Right cardiac atrium (tissue), 5 donors: ENCODE data around the gene C12orf60. TPM values are rescaled to one million over a fixed set of nuclear protein-coding genes. Genes with fewer than 3 reads are reported as not detected.

Source experiments
- ATAC-seq, 2 donors: fragments of 200-7000 bp; cut with Tn5 transposase; one replicate each; pipeline versions ENCODE4 v1.8.0 to v1.9.1; 2020; ENCODE audit warnings: moderate library complexity in 2 of 2, mild to moderate bottlenecking in 1 of 2
- DNase-seq, 3 donors: peaks; one replicate each; pipeline ENCODE4 v3.0.0-alpha.2; 2020
- H3K27ac ChIP-seq: one replicate; pipeline ENCODE4 v1.5.1; 2013; ENCODE audit warnings: mild to moderate bottlenecking, low read length, control low read depth, moderate library complexity
- H3K27me3 ChIP-seq: one replicate; pipeline ENCODE4 v1.6.1; 2013; ENCODE audit not compliant: control insufficient read depth, insufficient read depth
- H3K4me1 ChIP-seq: one replicate; pipeline ENCODE4 v1.6.1; 2013; ENCODE audit warnings: low read length; ENCODE audit not compliant: control insufficient read depth, insufficient read depth
- H3K4me3 ChIP-seq: one replicate; pipeline ENCODE4 v1.5.1; 2013; ENCODE audit warnings: low read length, control low read depth
- H3K9me3 ChIP-seq: one replicate; pipeline ENCODE4 v1.6.1; 2013; ENCODE audit warnings: low read length; ENCODE audit not compliant: control insufficient read depth
- WGBS: extraction: QIAGEN DNeasy Blood & Tissue Kit; methylation state at CpG from one replicate; pipeline ENCODE4 v1.1.7; 2013; 5-methylcytosine and 5-hydroxymethylcytosine counted together
- intact Hi-C, 4 donors: fragments of 100-400 bp; cut with DNase I; formaldehyde crosslinking; loops; one replicate each; pipeline versions ENCODE4 v1.11.0 to v1.14.0; 2022 to 2023
- polyA plus RNA-seq: library from polyadenylated mRNA; stranded (reverse); fragments of 200-250 nt; gene quantifications from one replicate; pipeline ENCODE4 v1.2.3, GENCODE V29; 2013
- total RNA-seq, 4 donors: library from RNA; stranded (reverse); fragmentation: NEBNext Ultra II Directional; extraction: Animal tissue kit (Norgen Biotek cat#: 25700); gene quantifications; one replicate each; pipeline ENCODE4 v1.2.1, GENCODE V29; 2021
- donor health status: healthy with polysubstance abuse.
- donor health status: DM: no; HTN: yes; CAD: no.
- donor health status: DM: no; HTN: no; CAD: no.
- donor health status: DM: no; HTN: yes; CAD: no; lungs with severe emphysema.
- donor health status: DM: yes; HTN: yes; CAD: no.

The C12orf60 gene
- total and polyA plus RNA-seq, 5 donors, result 1.4 to 3.8 (median 1.6) TPM

GRCh38 chr12:14777271-14777670 is 26.2 kb upstream of the C12orf60 start:
- no peak for DNase-seq
- no peaks in the 10 kb centered on the region for H3K9me3 ChIP-seq
- no peak overlapping the region for H3K27ac ChIP-seq
- no peaks in the 10 kb centered on the region for H3K27me3 ChIP-seq
- ATAC-seq, result no peak
- WGBS, result 46% methylated on average over 3 of the region's 3 CpGs
- no peak overlapping the region for H3K4me3 ChIP-seq
- intact Hi-C loops, result loop anchor here in 1 of 4 donors (10.0 kb wide), 1 partner anchor 68 kb away; the partner anchor contains the start of gene ART4
- no peaks in the 10 kb centered on the region for H3K4me1 ChIP-seq

DNA sequence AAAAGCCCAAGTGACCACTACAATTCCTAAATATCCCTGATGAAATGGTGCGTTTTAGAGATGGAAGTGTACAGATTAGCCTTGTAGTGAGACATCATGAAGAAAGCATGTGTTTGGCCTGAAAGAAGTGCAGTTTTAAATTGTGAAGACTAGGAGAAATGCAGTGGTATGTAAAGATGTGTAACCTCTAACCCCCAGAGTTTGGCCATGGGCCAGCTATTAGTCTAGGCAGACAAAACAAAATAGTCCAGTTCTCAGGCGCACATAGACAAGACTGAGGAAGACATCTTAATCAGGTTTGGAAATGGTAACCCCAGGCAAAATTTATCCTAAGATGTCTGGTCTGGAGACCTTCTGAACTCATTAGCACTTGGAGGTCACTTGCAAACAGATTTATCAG is 23.6 kb upstream of the C12orf60 start:
- ATAC-seq, result no peak
- H3K27ac ChIP-seq, result no peak overlapping the region
- H3K4me3 ChIP-seq, result no peak overlapping the region
- intact Hi-C loops, result loop anchor here in 1 of 4 donors (10.0 kb wide), 1 partner anchor 65 kb away; the partner anchor contains the start of gene ART4
- H3K9me3 ChIP-seq, result no peaks in the 10 kb centered on the region
- H3K27me3 ChIP-seq, result no peaks in the 10 kb centered on the region
- 88% methylated on average over 2 of the region's 2 CpGs for WGBS
- no peak for DNase-seq
- H3K4me1 ChIP-seq, result no peaks in the 10 kb centered on the region

GRCh38 chr12:14780859-14781258 is 22.6 kb upstream of the C12orf60 start:
- no peak for ATAC-seq
- no peak overlapping the region for H3K27ac ChIP-seq
- H3K4me3 ChIP-seq, result no peak overlapping the region
- H3K27me3 ChIP-seq, result no peaks in the 10 kb centered on the region
- intact Hi-C loops, result no loop called here
- no peaks in the 10 kb centered on the region for H3K9me3 ChIP-seq
- no peak for DNase-seq
- 84% methylated on average over 3 of the region's 3 CpGs for WGBS
- no peaks in the 10 kb centered on the region for H3K4me1 ChIP-seq

DNA sequence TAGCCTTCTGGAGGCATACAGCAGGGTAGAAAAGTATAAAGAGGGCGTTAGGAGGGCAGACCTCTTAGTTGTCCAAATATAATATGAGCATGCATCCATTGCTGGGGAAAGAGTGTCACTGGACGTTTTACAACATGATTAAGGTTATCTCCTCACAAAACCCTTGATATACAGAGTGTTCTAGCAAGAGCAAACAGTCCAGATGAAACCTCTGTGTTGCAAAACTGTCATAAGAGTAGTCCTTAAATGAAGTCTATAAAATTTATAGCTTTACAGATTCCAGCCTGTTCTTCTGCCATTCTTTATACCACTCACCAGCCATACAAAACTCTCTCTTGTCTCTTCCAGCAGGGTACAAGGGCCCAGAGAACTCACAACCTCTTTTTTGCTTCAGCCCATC is 21.9 kb upstream of the C12orf60 start:
- Histone ChIP-seq H3K4me1 (no peaks in the 10 kb centered on the region), H3K27ac (no peak overlapping the region), H3K27me3 (no peaks in the 10 kb centered on the region), H3K9me3 (no peaks in the 10 kb centered on the region), H3K4me3 (no peak overlapping the region)
- ATAC-seq (no peak), DNase-seq (no peak)
- WGBS, result 59% methylated on average over 2 of the region's 2 CpGs
- intact Hi-C loops, result no loop called here

GRCh38 chr12:14782756-14783155 is 20.7 kb upstream of the C12orf60 start:
- Histone ChIP-seq H3K9me3 (no peaks in the 10 kb centered on the region), H3K27ac (no peak overlapping the region), H3K27me3 (no peaks in the 10 kb centered on the region), H3K4me1 (no peaks in the 10 kb centered on the region), H3K4me3 (no peak overlapping the region)
- ATAC-seq (no peak), DNase-seq (no peak)
- intact Hi-C loops, result no loop called here

DNA sequence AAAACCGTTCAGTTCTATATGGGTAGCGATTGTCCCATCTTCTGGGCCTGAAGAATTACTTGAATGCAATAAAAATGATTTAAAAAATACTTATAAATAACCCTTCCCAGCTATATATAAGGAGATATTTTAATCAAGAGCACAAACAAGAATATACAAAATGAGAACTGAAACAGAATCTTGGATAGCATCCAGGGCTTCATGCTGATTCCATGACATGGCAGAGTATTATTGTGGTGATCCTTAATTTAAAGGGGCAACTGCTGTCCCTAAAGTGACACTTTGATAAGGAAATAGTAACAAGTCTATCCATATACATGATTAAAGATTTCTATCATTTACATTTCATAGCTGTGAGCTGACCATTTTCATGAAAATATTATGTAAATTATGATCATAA is 19.0 kb upstream of the C12orf60 start:
- H3K4me1 ChIP-seq, result no peaks in the 10 kb centered on the region
- intact Hi-C loops, result no loop called here
- DNase-seq (no peak), ATAC-seq (no peak)
- H3K27ac ChIP-seq, result no peak overlapping the region
- H3K9me3 ChIP-seq, result no peaks in the 10 kb centered on the region
- WGBS, result 92% methylated on average over 2 of the region's 2 CpGs
- H3K4me3 ChIP-seq, result no peak overlapping the region
- H3K27me3 ChIP-seq, result no peaks in the 10 kb centered on the region

DNA sequence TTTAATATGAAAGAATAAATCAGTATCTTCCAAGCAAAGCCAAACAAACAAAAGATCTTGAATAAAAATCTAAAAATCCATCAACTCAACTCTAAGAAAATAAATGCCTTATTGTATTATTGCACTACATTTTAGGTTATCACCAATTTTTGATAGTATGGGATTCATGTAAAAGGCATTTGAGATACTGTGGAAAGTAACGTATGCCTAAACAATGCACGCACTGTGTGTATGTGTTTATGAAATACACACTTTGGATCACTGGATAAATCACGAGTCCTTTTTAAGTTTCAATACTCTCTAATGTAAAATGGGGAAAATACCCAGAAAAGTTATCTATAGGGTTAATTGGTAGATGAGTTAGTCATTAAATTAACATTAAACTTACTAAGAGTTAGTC is 17.9 kb upstream of the C12orf60 start:
- no peak for ATAC-seq
- Histone ChIP-seq H3K4me3 (no peak overlapping the region), H3K27ac (no peak overlapping the region), H3K4me1 (no peaks in the 10 kb centered on the region), H3K27me3 (no peaks in the 10 kb centered on the region), H3K9me3 (no peaks in the 10 kb centered on the region)
- intact Hi-C loops, result no loop called here
- WGBS, result 80% methylated on average over 3 of the region's 3 CpGs
- no peak for DNase-seq

DNA sequence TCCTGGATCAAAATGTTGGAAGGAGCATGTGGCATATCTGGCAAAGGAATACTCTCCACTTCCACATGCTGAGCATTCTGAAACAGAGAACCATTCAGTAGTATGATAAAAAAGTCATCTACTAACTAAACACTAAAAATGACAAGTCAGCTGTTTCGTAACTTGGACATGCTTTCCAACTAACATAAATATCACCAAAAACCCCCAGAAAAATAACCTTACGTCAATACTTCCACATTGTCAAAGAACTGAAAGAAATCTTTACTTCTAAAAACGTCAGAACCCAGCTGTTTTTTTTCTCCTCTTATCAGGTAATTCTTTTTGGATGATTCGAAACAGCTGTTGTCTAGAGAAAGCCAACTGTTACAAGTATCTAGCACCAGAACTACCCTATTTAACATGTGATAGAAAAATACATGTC is 8.4 kb upstream of the C12orf60 start:
- DNase-seq (no peak), ATAC-seq (peak; percentile 70 to 74)
- intact Hi-C loops, result no loop called here
- Histone ChIP-seq H3K4me1 (no peaks in the 10 kb centered on the region), H3K27me3 (no peaks in the 10 kb centered on the region), H3K9me3 (no peaks in the 10 kb centered on the region), H3K4me3 (no peak overlapping the region), H3K27ac (no peak overlapping the region)
- 51% methylated on average over 4 of the region's 4 CpGs for WGBS

DNA sequence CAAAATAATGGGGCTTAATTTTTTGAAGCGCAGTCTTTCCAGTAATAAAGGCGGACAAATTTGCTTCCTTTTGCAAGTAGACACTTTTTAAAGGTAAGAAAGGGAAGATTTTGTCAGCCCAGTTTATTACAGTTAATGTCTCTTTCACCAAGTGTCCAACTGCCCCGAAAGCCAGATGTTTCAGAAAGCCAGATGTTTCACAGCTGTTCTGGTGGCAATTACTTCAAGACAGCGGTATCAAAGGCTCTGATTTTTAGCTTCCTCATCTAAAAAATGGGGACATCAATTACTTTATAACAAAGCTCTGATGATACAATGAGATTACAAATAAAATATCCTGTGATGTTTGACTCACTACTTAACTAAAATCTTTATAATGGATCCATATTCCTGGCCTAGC is 1.2 kb upstream of the C12orf60 start:
- no peak overlapping the region for H3K27ac ChIP-seq
- no peaks in the 10 kb centered on the region for H3K27me3 ChIP-seq
- 69% methylated on average over 4 of the region's 4 CpGs for WGBS
- H3K4me1 ChIP-seq, result no peaks in the 10 kb centered on the region
- H3K4me3 ChIP-seq, result peak overlapping the region; percentile 68
- DNase-seq (no peak), ATAC-seq (no peak)
- H3K9me3 ChIP-seq, result no peaks in the 10 kb centered on the region
- intact Hi-C loops, result no loop called here

DNA sequence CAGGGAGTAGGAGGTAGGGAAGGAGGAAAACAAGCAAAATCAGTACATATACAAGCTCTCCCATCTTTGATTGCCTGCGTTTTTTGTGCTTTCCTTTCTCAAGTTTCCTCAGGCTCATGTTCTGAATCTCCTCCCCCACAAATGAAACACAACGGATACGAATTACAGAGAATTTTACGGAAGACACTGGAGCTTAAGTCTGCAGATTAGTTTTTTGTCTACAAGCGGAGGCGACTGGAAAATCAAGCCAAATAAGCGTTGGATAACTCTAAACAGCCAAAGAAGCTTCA is 804 bp upstream of the C12orf60 start:
- intact Hi-C loops, result no loop called here
- Histone ChIP-seq H3K4me1 (no peaks in the 10 kb centered on the region), H3K27ac (peak overlapping the region; percentile 76), H3K4me3 (peak overlapping the region; percentile 68), H3K9me3 (no peaks in the 10 kb centered on the region), H3K27me3 (no peaks in the 10 kb centered on the region)
- ATAC-seq (no peak), DNase-seq (no peak)
- WGBS, result under 1% methylated on average over 7 of the region's 7 CpGs

- ATAC-seq, result peak; percentile 25 to 38
- Histone ChIP-seq H3K4me3 (peak overlapping the region; percentile 68), H3K27ac (peak overlapping the region; percentile 95), H3K27me3 (no peaks in the 10 kb centered on the region), H3K9me3 (no peaks in the 10 kb centered on the region), H3K4me1 (no peaks in the 10 kb centered on the region)
- DNase-seq, result no peak
- intact Hi-C loops, result no loop called here
- under 1% methylated on average over 12 of the region's 12 CpGs for WGBS
These were observed 325 bp downstream of the C12orf60 start for GRCh38 chr12:14803830-14804160.

DNA sequence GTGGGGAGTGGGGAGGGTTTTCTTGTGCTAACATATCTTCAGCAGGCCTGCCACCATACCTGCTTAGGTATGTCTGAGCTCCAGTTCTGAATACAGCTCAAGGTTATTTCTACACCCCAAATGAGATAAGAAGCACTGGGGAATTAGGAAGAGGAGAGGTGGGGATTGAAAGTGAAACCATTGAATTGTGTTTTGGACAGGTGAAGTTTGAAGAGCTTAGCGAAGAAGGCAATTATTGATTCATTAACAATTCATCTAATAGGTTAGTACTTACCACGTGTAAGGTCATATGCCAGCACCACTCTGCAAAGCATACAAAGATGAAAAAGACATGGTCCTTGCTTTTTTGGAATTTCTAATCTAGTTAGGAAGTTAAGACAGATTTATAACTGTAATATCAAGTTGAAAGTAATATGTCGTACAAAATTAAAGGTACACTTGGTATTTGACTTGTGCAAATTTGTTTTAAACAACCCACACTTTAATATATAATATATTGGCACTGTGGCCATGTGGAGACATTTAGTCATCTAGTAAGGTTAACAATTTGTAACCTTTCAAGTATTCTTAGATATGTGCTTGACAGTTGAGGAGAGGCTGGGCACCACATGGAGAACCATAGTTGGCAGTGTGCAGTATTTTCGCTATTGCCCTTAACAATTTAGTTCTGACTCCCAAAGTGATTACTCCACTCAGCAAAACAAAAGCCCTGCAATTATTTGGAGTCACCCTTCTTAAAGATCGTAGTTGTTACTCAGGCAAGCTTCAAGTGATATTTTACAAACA is 6.9 kb downstream of the C12orf60 start:
- intact Hi-C loops, result no loop called here
- WGBS, result 89% methylated on average over 5 of the region's 5 CpGs
- no peak overlapping the region for H3K4me3 ChIP-seq
- no peaks in the 10 kb centered on the region for H3K9me3 ChIP-seq
- H3K4me1 ChIP-seq, result no peaks in the 10 kb centered on the region
- H3K27ac ChIP-seq, result no peak overlapping the region
- DNase-seq (no peak), ATAC-seq (no peak)
- no peaks in the 10 kb centered on the region for H3K27me3 ChIP-seq
